ENCODE data around the gene NUP98. TPM values are rescaled to one million over a fixed set of nuclear protein-coding genes. Genes with fewer than 3 reads are reported as not detected.
A peak's percentile ranks its signal among the peaks of the same experiment; 100 is the strongest.

NUP98 gene
- total RNA-seq, 1 donor from 2014 or later, result 82.6 TPM

GRCh38 chr11:3810446-3810845 is 13.1 kb upstream of the NUP98 start:
- Mint-ChIP-seq H3K9me3 (no peaks in the 10 kb centered on the region), H3K4me1 (peaks cover 15% of the 10 kb centered on the region), H3K36me3 (peaks cover 5% of the 10 kb centered on the region), H3K27me3 (ENCODE audit: low read depth) (no peaks in the 10 kb centered on the region), H3K27ac (no peak overlapping the region), H3K4me3 (no peak overlapping the region)
- no peak for DNase-seq (ENCODE audit: low spot score in 2 of 2, unreplicated experiment in 2 of 2)
- no peak for TF ChIP-seq CTCF (IDR thresholded peaks at IDR 0.05; ENCODE audit: unreplicated experiment)

DNA sequence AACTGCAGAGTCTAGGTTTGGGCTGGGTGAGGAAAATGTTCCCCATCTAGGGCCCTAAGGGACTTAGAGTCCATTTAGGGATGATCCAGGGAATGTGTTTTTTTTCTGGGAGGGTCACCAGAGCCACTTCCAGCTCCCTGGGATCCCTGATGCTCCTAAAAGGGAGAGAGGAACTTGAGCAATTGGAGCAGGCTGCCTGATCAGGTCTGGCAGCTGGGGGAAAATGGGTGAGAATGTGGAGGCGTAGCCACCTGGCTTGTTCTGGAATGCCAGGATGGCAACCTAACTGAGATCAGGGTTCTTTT is 12.2 kb upstream of the NUP98 start:
- H3K27ac Mint-ChIP-seq, result no peak overlapping the region

GRCh38 chr11:3808861-3809623 is 11.7 kb upstream of the NUP98 start:
- Mint-ChIP-seq H3K27ac (peak overlapping the region; percentile 57), H3K4me1 (peaks cover 15% of the 10 kb centered on the region), H3K36me3 (peaks cover 5% of the 10 kb centered on the region), H3K4me3 (peak overlapping the region; percentile 97), H3K9me3 (no peaks in the 10 kb centered on the region), H3K27me3 (ENCODE audit: low read depth) (no peaks in the 10 kb centered on the region)
- no peak for TF ChIP-seq CTCF (IDR thresholded peaks at IDR 0.05; ENCODE audit: unreplicated experiment)
- no peak for DNase-seq (ENCODE audit: low spot score in 2 of 2, unreplicated experiment in 2 of 2)

More for the DNA sequence above, 12.2 kb upstream of the NUP98 start:
- DNase-seq (ENCODE audit: low spot score in 2 of 2, unreplicated experiment in 2 of 2), result no peak
- Mint-ChIP-seq H3K9me3 (no peaks in the 10 kb centered on the region), H3K4me3 (no peak overlapping the region), H3K27me3 (ENCODE audit: low read depth) (no peaks in the 10 kb centered on the region), H3K4me1 (peaks cover 15% of the 10 kb centered on the region), H3K36me3 (peaks cover 5% of the 10 kb centered on the region)
- TF ChIP-seq CTCF (IDR thresholded peaks at IDR 0.05; ENCODE audit: unreplicated experiment), result no peak

DNA sequence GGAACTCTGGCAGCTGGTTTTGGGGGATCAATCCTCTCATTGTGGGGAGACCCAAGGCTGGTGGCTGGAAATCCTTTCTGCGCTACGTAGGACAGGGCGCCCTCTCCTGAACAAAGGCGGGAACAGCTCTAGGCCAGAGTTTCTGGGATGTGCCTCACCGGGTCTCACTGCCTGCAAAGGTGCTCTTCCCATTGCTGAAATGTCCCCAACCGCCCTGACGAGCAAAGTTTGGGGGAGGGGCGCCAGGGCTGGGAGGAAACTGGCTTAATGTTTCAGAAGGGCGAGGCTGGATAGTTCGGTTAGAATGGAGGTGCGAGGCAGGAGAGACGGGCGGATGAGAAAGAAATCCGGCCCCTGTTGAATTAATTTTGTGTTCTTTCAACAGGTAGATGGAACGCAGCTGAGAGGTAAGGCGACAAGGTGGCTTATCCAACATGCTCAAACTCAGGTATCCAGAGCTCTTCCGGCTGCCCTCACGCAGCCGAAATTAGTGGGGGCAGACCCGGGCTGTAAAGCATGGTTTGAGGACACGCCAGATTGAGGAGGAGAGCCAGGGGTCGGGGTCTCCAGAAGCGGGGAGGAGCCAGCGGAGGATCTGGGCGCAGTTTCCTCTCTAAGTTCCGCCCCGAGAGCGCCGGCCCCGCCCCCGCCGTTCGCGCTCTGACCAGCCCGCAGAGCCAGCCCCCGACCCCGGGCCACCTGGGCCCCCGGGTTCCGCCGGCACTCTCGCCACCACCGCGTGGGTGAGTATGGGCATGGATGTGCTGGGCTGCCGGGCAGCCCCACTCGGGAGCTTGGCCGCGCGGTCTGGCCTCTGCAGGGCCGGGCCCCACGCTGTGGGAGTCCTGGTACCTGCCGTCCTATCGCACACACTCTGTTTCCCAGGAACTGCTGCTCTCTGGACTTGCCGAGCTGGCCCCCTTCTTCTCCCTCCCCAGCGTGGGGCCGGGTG is 10.8 kb upstream of the NUP98 start, which contains the start of gene PGAP2:
Gene PGAP2, plus strand, starts transcription at position 652 of the 952 bp plus-strand sequence. CDS start 2,700 bp downstream, outside the sequence.
- Mint-ChIP-seq H3K9me3 (no peaks in the 10 kb centered on the region), H3K27ac (peak within 1 kb of the TSS; percentile 96), H3K4me1 (peaks cover 15% of the 10 kb centered on the region), H3K36me3 (peaks cover 5% of the 10 kb centered on the region), H3K27me3 (ENCODE audit: low read depth) (no peaks in the 10 kb centered on the region), H3K4me3 (peak within 1 kb of the TSS; percentile 97)
- peak; percentile 40 to 73 for DNase-seq (ENCODE audit: low spot score in 2 of 2, unreplicated experiment in 2 of 2)
- TF ChIP-seq CTCF (IDR thresholded peaks at IDR 0.05; ENCODE audit: unreplicated experiment), result peak; percentile 30

DNA sequence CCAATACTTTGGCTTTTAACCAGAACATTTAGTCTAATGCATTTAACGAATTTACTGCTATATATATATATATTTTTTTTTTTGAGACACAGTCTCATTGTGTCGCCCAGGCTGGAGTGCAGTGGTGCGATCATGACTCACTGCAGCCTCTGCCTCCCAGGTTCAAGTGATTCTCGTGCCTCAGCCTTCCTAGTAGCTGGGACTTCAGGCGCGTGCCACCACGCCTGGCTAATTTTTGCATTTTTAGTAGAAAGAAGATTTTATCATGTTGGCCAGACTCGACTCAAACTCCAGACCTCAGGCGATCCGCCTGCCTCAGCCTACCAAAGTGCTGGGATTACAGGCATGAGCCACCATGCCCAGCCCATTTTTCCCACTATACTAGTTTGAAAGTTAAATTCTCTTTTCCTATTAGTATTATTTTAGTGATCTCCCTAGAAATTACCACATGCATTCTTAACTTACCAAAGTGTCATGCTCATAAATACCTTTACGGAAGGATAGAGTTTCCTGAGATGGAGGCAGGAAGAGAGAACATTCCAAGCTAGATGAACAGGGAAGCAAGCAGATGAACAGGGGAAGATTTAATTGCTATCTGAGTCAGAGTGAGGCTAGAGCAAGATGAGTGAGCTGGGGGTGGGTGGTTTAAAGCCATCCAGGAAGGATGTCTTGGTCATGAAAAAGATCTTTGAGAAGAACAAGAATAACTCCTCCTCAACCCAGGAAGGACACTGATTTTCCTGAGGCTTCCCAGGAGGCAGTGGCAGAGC is 6.6 kb upstream of the NUP98 start:
- H3K27ac Mint-ChIP-seq, result no peak overlapping the region
- H3K9me3 Mint-ChIP-seq, result no peaks in the 10 kb centered on the region
- DNase-seq (ENCODE audit: low spot score in 2 of 2, unreplicated experiment in 2 of 2), result no peak
- no peaks in the 10 kb centered on the region for H3K36me3 Mint-ChIP-seq
- H3K4me1 Mint-ChIP-seq, result peaks cover 9% of the 10 kb centered on the region
- no peaks in the 10 kb centered on the region for H3K27me3 Mint-ChIP-seq (ENCODE audit: low read depth)
- TF ChIP-seq CTCF (IDR thresholded peaks at IDR 0.05; ENCODE audit: unreplicated experiment), result no peak
- H3K4me3 Mint-ChIP-seq, result no peak overlapping the region
